ENCODE data around the gene CCNB2. TPM values are rescaled to one million over a fixed set of nuclear protein-coding genes. Genes with fewer than 3 reads are reported as not detected.

Gene CCNB2
- polyA plus RNA-seq, 1 donor (not counting 4 experiments of a cell fraction or from before 2014, with no cell fraction given): 36.9 TPM

- Histone ChIP-seq H3K9me1 (ENCODE audit: control insufficient read depth, extremely low read depth, insufficient read depth, low read length) (no peaks in the 10 kb centered on the region), H3K4me3 (ENCODE audit: control insufficient read depth in 2 of 3, extremely low read depth in 1 of 3, insufficient read depth in 2 of 3, low read depth in 1 of 3, low read length in 3 of 3) (no peak overlapping the region), H3K36me3 (ENCODE audit: control insufficient read depth in 2 of 2, extremely low read depth in 1 of 2, insufficient read depth in 2 of 2, low read length in 2 of 2) (peaks cover 12 to 42% of the 10 kb centered on the region in 2 experiments), H3K4me2 (ENCODE audit: control insufficient read depth, extremely low read depth, insufficient read depth, low read depth, low read length) (no peak overlapping the region), H3K4me1 (ENCODE audit: control insufficient read depth, extremely low read depth, insufficient read depth, low read length) (no peaks in the 10 kb centered on the region), H2AFZ (ENCODE audit: control insufficient read depth, low read length) (no peak overlapping the region), H3K9me3 (ENCODE audit: control insufficient read depth, low read depth, low read length) (no peaks in the 10 kb centered on the region), H3K79me2 (ENCODE audit: control insufficient read depth, insufficient read depth, low read length) (no peaks in the 10 kb centered on the region), H4K20me1 (ENCODE audit: control insufficient read depth, extremely low read depth, insufficient read depth, low read length) (no peaks in the 10 kb centered on the region), H3K9ac (ENCODE audit: control insufficient read depth, extremely low read depth, insufficient read depth, low read length) (no peak overlapping the region), H3K27me3 (ENCODE audit: control insufficient read depth, extremely low read depth, insufficient read depth, low read length) (no peaks in the 10 kb centered on the region), H3K27ac (ENCODE audit: control insufficient read depth, insufficient read depth, low read length) (no peak overlapping the region)
- dilution Hi-C loops (cut with MboI; ENCODE audit: extremely low pct_ligation_motif_present, low sequenced_read_pairs): no loop called here
- DNase-seq (ENCODE audit: low read depth, low spot score) (no peak), FAIRE-seq (no peak)
- TF ChIP-seq EZH2 (IDR thresholded peaks at IDR 0.05; ENCODE audit: low read length) (no peak), CTCF (optimal IDR thresholded peaks at IDR 0.05 in 1 of 3, IDR thresholded peaks at IDR 0.05 in 1 of 3, conservative IDR thresholded peaks at IDR 0.05 in 1 of 3; ENCODE audit: extremely low read depth in 1 of 3, insufficient read depth in 2 of 3, low read length in 3 of 3) (no peak)
Measured at GRCh38 chr15:59119625-59120024, 14.7 kb downstream of the CCNB2 start.

DNA sequence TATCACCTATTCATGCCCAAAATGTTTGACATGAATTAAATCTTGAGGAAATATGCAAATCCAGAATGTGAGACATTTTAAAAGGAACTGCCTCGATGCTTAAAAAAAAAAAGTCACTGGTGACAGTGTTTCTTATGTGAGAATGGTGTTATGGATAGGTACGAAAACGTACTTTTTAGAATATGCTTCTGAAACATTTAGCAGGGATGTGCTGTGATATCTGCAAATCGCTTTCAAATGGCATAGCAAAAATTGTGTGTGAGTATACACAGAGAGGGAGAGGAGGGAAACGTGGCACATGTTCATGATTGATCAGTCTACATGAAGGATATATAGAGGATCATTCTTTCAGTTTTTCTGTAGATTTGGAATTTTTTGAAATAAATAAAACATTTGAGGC is 16.0 kb downstream of the CCNB2 start:
- DNase-seq (ENCODE audit: low read depth, low spot score) (no peak), FAIRE-seq (no peak)
- no peaks in the 10 kb centered on the region for H3K27me3 ChIP-seq (ENCODE audit: control insufficient read depth, extremely low read depth, insufficient read depth, low read length)
- dilution Hi-C loops (cut with MboI; ENCODE audit: extremely low pct_ligation_motif_present, low sequenced_read_pairs): no loop called here
- TF ChIP-seq CTCF (optimal IDR thresholded peaks at IDR 0.05 in 1 of 3, IDR thresholded peaks at IDR 0.05 in 1 of 3, conservative IDR thresholded peaks at IDR 0.05 in 1 of 3; ENCODE audit: extremely low read depth in 1 of 3, insufficient read depth in 2 of 3, low read length in 3 of 3) (no peak), EZH2 (IDR thresholded peaks at IDR 0.05; ENCODE audit: low read length) (no peak)
- H3K9ac ChIP-seq (ENCODE audit: control insufficient read depth, extremely low read depth, insufficient read depth, low read length): no peak overlapping the region
- no peaks in the 10 kb centered on the region for H3K4me1 ChIP-seq (ENCODE audit: control insufficient read depth, extremely low read depth, insufficient read depth, low read length)
- no peaks in the 10 kb centered on the region for H3K79me2 ChIP-seq (ENCODE audit: control insufficient read depth, insufficient read depth, low read length)
- H2AFZ ChIP-seq (ENCODE audit: control insufficient read depth, low read length): no peak overlapping the region
- no peak overlapping the region for H3K27ac ChIP-seq (ENCODE audit: control insufficient read depth, insufficient read depth, low read length)
- H3K9me1 ChIP-seq (ENCODE audit: control insufficient read depth, extremely low read depth, insufficient read depth, low read length): no peaks in the 10 kb centered on the region
- no peaks in the 10 kb centered on the region for H3K9me3 ChIP-seq (ENCODE audit: control insufficient read depth, low read depth, low read length)
- H4K20me1 ChIP-seq (ENCODE audit: control insufficient read depth, extremely low read depth, insufficient read depth, low read length): no peaks in the 10 kb centered on the region
- H3K4me2 ChIP-seq (ENCODE audit: control insufficient read depth, extremely low read depth, insufficient read depth, low read depth, low read length): no peak overlapping the region
- peaks cover 9 to 34% of the 10 kb centered on the region in 2 experiments for H3K36me3 ChIP-seq (ENCODE audit: control insufficient read depth in 2 of 2, extremely low read depth in 1 of 2, insufficient read depth in 2 of 2, low read length in 2 of 2)
- no peak overlapping the region for H3K4me3 ChIP-seq (ENCODE audit: control insufficient read depth in 2 of 3, extremely low read depth in 1 of 3, insufficient read depth in 2 of 3, low read depth in 1 of 3, low read length in 3 of 3)

All from keratinocyte (primary cell).